PC-9 (cell line): ENCODE results near the gene DMRTB1.

Source experiments
- EZH2 ChIP-seq: fragments of 200-600 bp; sonication (generic); IDR thresholded peaks from 2 replicates; pipeline ENCODE4 v1.8.0; 2017; ENCODE audit warnings: antibody characterized with exemption, low read depth
- TF ChIP-seq, protein P1 (sequence below): fragments of 200-600 bp; sonication (generic); conservative IDR thresholded peaks from 2 replicates; pipeline ENCODE4 v1.6.1; 2017; ENCODE audit warnings: mixed run types, antibody characterized with exemption, mild to moderate bottlenecking, moderate library complexity

DNA sequence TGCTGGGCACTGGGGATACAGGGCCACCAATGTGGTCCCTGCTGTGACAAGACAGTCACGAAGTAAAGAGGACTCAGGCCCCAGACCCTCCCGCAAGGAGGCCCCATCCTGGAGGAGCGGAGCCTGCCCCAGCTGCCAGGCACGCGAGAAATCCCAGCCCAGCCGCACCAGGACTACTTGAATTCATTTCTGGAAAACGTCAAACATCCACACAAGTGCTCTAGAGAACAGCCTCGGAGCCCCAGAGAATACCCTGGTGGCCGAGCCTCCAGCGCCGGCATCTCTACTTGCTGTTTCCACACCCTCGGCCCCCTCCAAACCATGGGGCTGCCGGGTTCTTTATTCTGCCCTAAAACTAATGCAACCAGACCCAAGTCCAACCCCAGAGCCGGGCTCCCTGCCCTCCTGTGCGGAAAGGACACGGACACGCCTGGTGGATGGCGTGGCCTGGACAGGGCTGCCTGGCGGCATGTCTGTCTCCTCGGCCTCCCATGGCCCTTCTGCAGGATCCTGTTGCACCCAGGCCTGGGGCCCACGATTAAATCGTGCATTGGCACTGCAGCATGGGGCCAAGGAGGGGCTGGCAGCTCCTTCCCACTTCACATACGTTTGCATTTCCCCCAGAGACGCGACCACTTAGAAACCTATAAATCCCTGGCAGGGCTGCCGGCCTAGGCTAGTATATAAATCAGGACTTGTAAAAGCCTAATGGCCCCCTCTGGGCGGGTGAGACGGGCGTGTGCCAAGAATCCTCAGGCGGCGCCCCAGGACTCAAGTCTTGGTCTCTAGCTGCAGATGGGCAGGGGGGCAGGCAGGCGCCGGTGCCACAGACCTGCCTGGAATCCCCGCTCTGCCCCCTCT, 41.2 kb downstream of the DMRTB1 start:
- TF ChIP-seq, protein P1, sequence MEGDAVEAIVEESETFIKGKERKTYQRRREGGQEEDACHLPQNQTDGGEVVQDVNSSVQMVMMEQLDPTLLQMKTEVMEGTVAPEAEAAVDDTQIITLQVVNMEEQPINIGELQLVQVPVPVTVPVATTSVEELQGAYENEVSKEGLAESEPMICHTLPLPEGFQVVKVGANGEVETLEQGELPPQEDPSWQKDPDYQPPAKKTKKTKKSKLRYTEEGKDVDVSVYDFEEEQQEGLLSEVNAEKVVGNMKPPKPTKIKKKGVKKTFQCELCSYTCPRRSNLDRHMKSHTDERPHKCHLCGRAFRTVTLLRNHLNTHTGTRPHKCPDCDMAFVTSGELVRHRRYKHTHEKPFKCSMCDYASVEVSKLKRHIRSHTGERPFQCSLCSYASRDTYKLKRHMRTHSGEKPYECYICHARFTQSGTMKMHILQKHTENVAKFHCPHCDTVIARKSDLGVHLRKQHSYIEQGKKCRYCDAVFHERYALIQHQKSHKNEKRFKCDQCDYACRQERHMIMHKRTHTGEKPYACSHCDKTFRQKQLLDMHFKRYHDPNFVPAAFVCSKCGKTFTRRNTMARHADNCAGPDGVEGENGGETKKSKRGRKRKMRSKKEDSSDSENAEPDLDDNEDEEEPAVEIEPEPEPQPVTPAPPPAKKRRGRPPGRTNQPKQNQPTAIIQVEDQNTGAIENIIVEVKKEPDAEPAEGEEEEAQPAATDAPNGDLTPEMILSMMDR, result no peak
- no peak for TF ChIP-seq EZH2
